B cell (primary cell): Measurements from ENCODE around the gene CAMKV. TPM values are rescaled to one million over a fixed set of nuclear protein-coding genes. Genes with fewer than 3 reads are reported as not detected.

ENCODE experiments used
- ATAC-seq: fragments of 200-7000 bp; cut with Tn5 transposase; one replicate; pipeline ENCODE4 v1.10.0; 2021; ENCODE audit warnings: low read depth, mild to moderate bottlenecking, moderate number of reproducible peaks, moderate library complexity
- CTCF ChIA-PET: fragments of 350-600 bp; sonication (Branson Sonifier 250); formaldehyde crosslinking; loops from one replicate; lab custom pipeline; 2021; ENCODE audit warnings: antibody characterized with exemption, inconsistent platforms; lab: Charles Lee
- POLR2A ChIA-PET: fragments of 350-600 bp; sonication (Branson Sonifier 250); formaldehyde crosslinking; loops from one replicate; lab custom pipeline; 2021; ENCODE audit warnings: antibody characterized with exemption; lab: Charles Lee
- DNase-seq: peaks from one replicate; pipeline ENCODE4 v3.0.0; 2013
- H2AFZ ChIP-seq: 2 replicates; pipeline ENCODE4 v1.6.1; 2012; ENCODE audit warnings: mild to moderate bottlenecking, low read depth, low read length; ENCODE audit not compliant: insufficient read depth, poor library complexity, severe bottlenecking
- H3K27ac ChIP-seq, 2 donors: 1 replicate in 1 of 2; 2 replicates in 1 of 2; pipeline ENCODE4 v1.5.1; 2012 to 2013; ENCODE audit warnings: low read length in 2 of 2, mild to moderate bottlenecking in 2 of 2, moderate library complexity in 1 of 2
- H3K27me3 ChIP-seq, 4 experiments: fragments of 200-600 bp in 1 of 4; sonication (generic) in 1 of 4; replicated peaks in 1 of 4; 1 replicate in 2 of 4; 2 replicates in 2 of 4; pipeline versions ENCODE4 v1.6.1 to v1.7.0; 2013 to 2016; ENCODE audit warnings: low read length in 3 of 4, mild to moderate bottlenecking in 2 of 4, mixed read lengths in 1 of 4, moderate library complexity in 1 of 4; ENCODE audit not compliant: insufficient read depth in 4 of 4, control insufficient read depth in 3 of 4; ENCODE audit errors: control extremely low read depth in 1 of 4
- H3K36me3 ChIP-seq, 2 experiments: replicated peaks in 1 of 2; 1 replicate in 1 of 2; 2 replicates in 1 of 2; pipeline versions ENCODE4 v1.6.1 to v1.7.1; 2013; ENCODE audit warnings: low read length in 1 of 2; ENCODE audit not compliant: insufficient read depth in 2 of 2, control insufficient read depth in 1 of 2; ENCODE audit errors: control extremely low read depth in 1 of 2, extremely low read depth in 1 of 2
- H3K4me1 ChIP-seq, 2 donors: fragments of 200-600 bp in 1 of 2; sonication (generic) in 1 of 2; 1 replicate in 1 of 2; 2 replicates in 1 of 2; pipeline versions ENCODE4 v1.5.1 to v1.6.1; 2013 to 2017; ENCODE audit warnings: low read length in 2 of 2; ENCODE audit not compliant: control insufficient read depth in 2 of 2, insufficient read depth in 2 of 2
- H3K4me2 ChIP-seq: replicated peaks from 2 replicates; pipeline ENCODE3; 2012; ENCODE audit warnings: mild to moderate bottlenecking, low read depth, low read length; ENCODE audit not compliant: poor library complexity, severe bottlenecking
- H3K4me3 ChIP-seq, 5 experiments: fragments of 200-600 bp in 1 of 5; sonication (generic) in 1 of 5; 1 replicate in 3 of 5; 2 replicates in 2 of 5; pipeline versions ENCODE4 v1.5.1 to v1.7.0; 2011 to 2016; ENCODE audit warnings: low read length in 4 of 5, mild to moderate bottlenecking in 4 of 5, low read depth in 2 of 5, control low read depth in 1 of 5, moderate library complexity in 1 of 5; ENCODE audit not compliant: insufficient read depth in 1 of 5; ENCODE audit errors: control extremely low read depth in 1 of 5, extremely low read depth in 1 of 5
- H3K79me2 ChIP-seq: fragments of 200-600 bp; sonication (generic); one replicate; pipeline ENCODE4 v1.6.0; 2016; ENCODE audit warnings: low read length; ENCODE audit not compliant: control insufficient read depth, insufficient read depth
- H3K9ac ChIP-seq: fragments of 200-600 bp; sonication (generic); 2 replicates; pipeline ENCODE4 v1.6.1; 2017; ENCODE audit warnings: mild to moderate bottlenecking, low read length, moderate library complexity
- H3K9me3 ChIP-seq, 3 donors: one replicate each; pipeline versions ENCODE4 v1.6.1 to v1.7.1; 2013; ENCODE audit warnings: low read length in 2 of 3; ENCODE audit not compliant: control insufficient read depth in 2 of 3, insufficient read depth in 1 of 3; ENCODE audit errors: control extremely low read depth in 1 of 3
- H4K20me1 ChIP-seq: 2 replicates; pipeline ENCODE4 v1.6.0; 2012; ENCODE audit warnings: mild to moderate bottlenecking, low read length; ENCODE audit not compliant: insufficient read depth, control insufficient read depth, poor library complexity, severe bottlenecking
- H3K27ac Mint-ChIP-seq: one replicate; pipeline ENCODE4 v1.8.0; 2021; ENCODE audit warnings: mixed read lengths
- H3K27me3 Mint-ChIP-seq: one replicate; pipeline ENCODE4 v1.8.0; 2021; ENCODE audit warnings: mixed read lengths
- H3K4me1 Mint-ChIP-seq: one replicate; pipeline ENCODE4 v1.8.0; 2021; ENCODE audit warnings: mixed read lengths
- H3K4me3 Mint-ChIP-seq: one replicate; pipeline ENCODE4 v1.8.0; 2021; ENCODE audit warnings: mixed read lengths
- H3K9me3 Mint-ChIP-seq: one replicate; pipeline ENCODE4 v1.8.0; 2022; ENCODE audit warnings: mixed read lengths; ENCODE audit not compliant: insufficient read depth
- CTCF ChIP-seq: fragments of 200-600 bp; IDR thresholded peaks from one replicate; pipeline ENCODE4 v1.8.0; 2022; ENCODE audit warnings: antibody characterized with exemption, mild to moderate bottlenecking
- EZH2 ChIP-seq: IDR thresholded peaks from 2 replicates; pipeline ENCODE4 v1.6.1; 2012; ENCODE audit warnings: borderline replicate concordance, low read depth, mild to moderate bottlenecking, moderate library complexity, low read length; ENCODE audit not compliant: insufficient read depth, poor library complexity, severe bottlenecking
- WGBS: methylation state at CpG from one replicate; pipeline ENCODE4 v1.1.5; 2013; ENCODE audit warnings: missing lambda C conversion rate; ENCODE audit not compliant: insufficient coverage; 5-methylcytosine and 5-hydroxymethylcytosine counted together
- intact Hi-C: fragments of 100-400 bp; cut with micrococcal nuclease; formaldehyde crosslinking; loops from one replicate; pipeline ENCODE4 v1.10.0; 2022
- polyA plus RNA-seq: library from polyadenylated mRNA; depleted of rRNA; stranded (reverse); fragments of >200 nt; gene quantifications from 2 replicates; pipeline ENCODE4 v1.2.3, GENCODE V29; 2012
- total RNA-seq, 2 donors: library from RNA; stranded (reverse); fragments of 120-200 nt in 1 of 2; gene quantifications; 1 replicate in 1 of 2; 2 replicates in 1 of 2; pipeline versions ENCODE4 v1.2.3 to v1.2.4, GENCODE V29; 2013 to 2022

Gene CAMKV
- total and polyA plus RNA-seq, 2 donors (not counting 1 experiment from before 2014, with no cell fraction given) = not detected

GRCh38 chr3:49882166-49882565 is 12.5 kb upstream of the CAMKV start:
- Histone ChIP-seq H2AFZ (no peak overlapping the region), H4K20me1 (no peaks in the 10 kb centered on the region), H3K9ac (no peak overlapping the region), H3K9me3 (no peaks in the 10 kb centered on the region), H3K27me3 (no peaks in the 10 kb centered on the region), H3K4me3 (no peak overlapping the region), H3K36me3 (no peaks in the 10 kb centered on the region), H3K79me2 (no peaks in the 10 kb centered on the region), H3K27ac (no peak overlapping the region), H3K4me2 (no peak overlapping the region), H3K4me1 (no peaks in the 10 kb centered on the region)
- DNase-seq = no peak
- intact Hi-C loops = no loop called here
- H3K27me3 Mint-ChIP-seq = peaks cover 6% of the 10 kb centered on the region
- no peak overlapping the region for H3K4me3 Mint-ChIP-seq
- H3K27ac Mint-ChIP-seq = no peak overlapping the region
- WGBS = 70% methylated on average over 6 of the region's 6 CpGs
- no peak for ATAC-seq
- H3K9me3 Mint-ChIP-seq = no peaks in the 10 kb centered on the region
- POLR2A ChIA-PET = interaction anchor here (0.5 to 1.3 kb wide), 2 partner anchors 9 to 100 kb away, joined by 3 to 4 read pairs; no protein-coding TSS in a partner anchor
- H3K4me1 Mint-ChIP-seq = no peaks in the 10 kb centered on the region
- CTCF ChIA-PET = interaction anchor here (1.3 kb wide), 1 partner anchor 43 kb away, joined by 3 read pairs; no protein-coding TSS in a partner anchor
- TF ChIP-seq EZH2 = no peak
- no peak for TF ChIP-seq CTCF

- no peak overlapping the region for H3K4me3 ChIP-seq
- H3K9ac ChIP-seq = no peak overlapping the region
- no peaks in the 10 kb centered on the region for H3K4me1 ChIP-seq
- no peaks in the 10 kb centered on the region for H3K9me3 ChIP-seq
- POLR2A ChIA-PET = interaction anchor here (0.6 to 1.3 kb wide), 2 partner anchors 10 to 68 kb away, joined by 3 to 4 read pairs; no protein-coding TSS in a partner anchor
- no peaks in the 10 kb centered on the region for H3K79me2 ChIP-seq
- 100% methylated on average over 1 of the region's 6 CpGs for WGBS
- no peak for ATAC-seq
- no peaks in the 10 kb centered on the region for H4K20me1 ChIP-seq
- no peak overlapping the region for H3K27ac Mint-ChIP-seq
- no peak overlapping the region for H3K4me2 ChIP-seq
- intact Hi-C loops = no loop called here
- CTCF ChIA-PET = no interaction called here
- no peaks in the 10 kb centered on the region for H3K9me3 Mint-ChIP-seq
- H2AFZ ChIP-seq = no peak overlapping the region
- no peaks in the 10 kb centered on the region for H3K4me1 Mint-ChIP-seq
- H3K4me3 Mint-ChIP-seq = no peak overlapping the region
- H3K27me3 ChIP-seq = no peaks in the 10 kb centered on the region
- peaks cover 6% of the 10 kb centered on the region for H3K27me3 Mint-ChIP-seq
- TF ChIP-seq CTCF (no peak), EZH2 (no peak)
- no peak overlapping the region for H3K27ac ChIP-seq
- no peaks in the 10 kb centered on the region for H3K36me3 ChIP-seq
- DNase-seq = no peak
These were observed 11.0 kb upstream of the CAMKV start for GRCh38 chr3:49880581-49881315.
